CD4-positive, alpha-beta T cell (primary cell): ENCODE data around the gene ITGAX. TPM values are rescaled to one million over a fixed set of nuclear protein-coding genes. Genes with fewer than 3 reads are reported as not detected.
A peak's percentile ranks its signal among the peaks of the same experiment; 100 is the strongest.

Source experiments
- ATAC-seq: fragments of 200-7000 bp; cut with Tn5 transposase; one replicate; pipeline ENCODE4 v1.10.0; 2022; ENCODE audit warnings: mild to moderate bottlenecking; ENCODE audit not compliant: poor library complexity
- CTCF ChIA-PET: fragments of 350-600 bp; sonication (Branson Sonifier 250); formaldehyde crosslinking; loops from one replicate; lab custom pipeline; 2021; ENCODE audit warnings: antibody characterized with exemption, inconsistent platforms; lab: Charles Lee
- POLR2A ChIA-PET: fragments of 350-600 bp; sonication (Branson Sonifier 250); formaldehyde crosslinking; loops from one replicate; lab custom pipeline; 2021; ENCODE audit warnings: antibody characterized with exemption, inconsistent platforms; lab: Charles Lee
- DNase-seq, 14 experiments: peaks; one replicate each; pipeline ENCODE4 v3.0.0-alpha.2; 2013 to 2020; ENCODE audit warnings: mixed read lengths in 2 of 14
- H3K27ac ChIP-seq, 2 donors: one replicate each; pipeline versions ENCODE4 v1.5.1 to v1.7.0; 2013; ENCODE audit warnings: low read length in 2 of 2, low read depth in 1 of 2, mild to moderate bottlenecking in 1 of 2
- H3K27me3 ChIP-seq, 2 experiments: 1 replicate in 1 of 2; 2 replicates in 1 of 2; pipeline versions ENCODE4 v1.6.1 to v1.7.0; 2013; ENCODE audit warnings: low read length in 2 of 2, control low read depth in 1 of 2, mild to moderate bottlenecking in 1 of 2, moderate library complexity in 1 of 2; ENCODE audit not compliant: insufficient read depth in 2 of 2, control insufficient read depth in 1 of 2
- H3K36me3 ChIP-seq: one replicate; pipeline ENCODE4 v1.6.1; 2013; ENCODE audit warnings: low read length, control low read depth; ENCODE audit not compliant: insufficient read depth
- H3K4me1 ChIP-seq: one replicate; pipeline ENCODE4 v1.6.1; 2013; ENCODE audit warnings: low read length, control low read depth; ENCODE audit not compliant: insufficient read depth
- H3K4me3 ChIP-seq: one replicate; pipeline ENCODE4 v1.5.1; 2013; ENCODE audit warnings: mild to moderate bottlenecking, low read length, moderate library complexity
- H3K9me3 ChIP-seq, 2 experiments: 1 replicate in 1 of 2; 2 replicates in 1 of 2; pipeline versions ENCODE4 v1.6.1 to v1.7.0; 2013; ENCODE audit warnings: low read length in 2 of 2, mild to moderate bottlenecking in 2 of 2, control low read depth in 1 of 2, moderate library complexity in 1 of 2; ENCODE audit not compliant: control insufficient read depth in 1 of 2, insufficient read depth in 1 of 2
- H3K27ac Mint-ChIP-seq: one replicate; pipeline ENCODE4 v1.8.0; 2020; ENCODE audit warnings: mixed read lengths
- H3K27me3 Mint-ChIP-seq: one replicate; pipeline ENCODE4 v1.8.0; 2021; ENCODE audit warnings: mixed read lengths
- H3K36me3 Mint-ChIP-seq: one replicate; pipeline ENCODE4 v1.8.0; 2021; ENCODE audit warnings: low read depth, mixed read lengths
- H3K4me1 Mint-ChIP-seq: one replicate; pipeline ENCODE4 v1.8.0; 2021; ENCODE audit warnings: low read depth, mixed read lengths
- H3K4me3 Mint-ChIP-seq: one replicate; pipeline ENCODE4 v1.8.0; 2020; ENCODE audit warnings: mild to moderate bottlenecking, mixed read lengths
- H3K9me3 Mint-ChIP-seq: one replicate; pipeline ENCODE4 v1.8.0; 2020; ENCODE audit warnings: mixed read lengths
- CTCF ChIP-seq: fragments of 200-600 bp; IDR thresholded peaks from one replicate; pipeline ENCODE4 v1.8.0; 2022; ENCODE audit warnings: antibody characterized with exemption, mild to moderate bottlenecking
- intact Hi-C, 2 experiments: fragments of 100-400 bp; cut with DNase I in 1 of 2; cut with micrococcal nuclease in 1 of 2; formaldehyde crosslinking; loops; one replicate each; pipeline versions ENCODE4 v1.15.1 to v1.9.0; 2023 to 2025; cut with DNase I, micrococcal nuclease
- total RNA-seq, 174 experiments: library from RNA in 2 of 174; stranded (reverse) in 2 of 174; gene quantifications; one replicate each; pipeline ENCODE4 v1.2.3 and lab custom pipeline; 2021 to 2026

The ITGAX gene
- total RNA-seq, 2 experiments from 2014 or later = 5.5 to 6.0 TPM

- POLR2A ChIA-PET = interaction anchor here (0.9 kb wide), 1 partner anchor 102 kb away, joined by 3 read pairs; no protein-coding TSS in a partner anchor
- no peaks in the 10 kb centered on the region for H3K9me3 Mint-ChIP-seq
Observed at GRCh38 chr16:31327646-31328225, 27.2 kb upstream of the ITGAX start.

GRCh38 chr16:31328322-31329052 lies 26.5 kb upstream of the ITGAX start:
- Mint-ChIP-seq H3K27me3 (peaks cover 16% of the 10 kb centered on the region), H3K4me3 (no peak overlapping the region), H3K9me3 (no peaks in the 10 kb centered on the region), H3K4me1 (peaks cover 14% of the 10 kb centered on the region), H3K36me3 (peaks cover 8% of the 10 kb centered on the region), H3K27ac (no peak overlapping the region)
- POLR2A ChIA-PET = no interaction called here
- TF ChIP-seq CTCF = no peak
- CTCF ChIA-PET = no interaction called here
- H3K4me3 ChIP-seq = no peak overlapping the region
- H3K36me3 ChIP-seq = no peaks in the 10 kb centered on the region
- ATAC-seq (no peak), DNase-seq (no peak)
- peaks cover 0 to 6% of the 10 kb centered on the region in 2 experiments for H3K27me3 ChIP-seq
- peaks cover 11% of the 10 kb centered on the region for H3K4me1 ChIP-seq
- peaks cover 0 to 22% of the 10 kb centered on the region in 2 experiments for H3K9me3 ChIP-seq
- intact Hi-C loops = no loop called here
- H3K27ac ChIP-seq = no peak overlapping the region

More at GRCh38 chr16:31327646-31328225, 27.2 kb upstream of the ITGAX start:
- ATAC-seq = no peak
- peaks cover 16% of the 10 kb centered on the region for H3K27me3 Mint-ChIP-seq
- peaks cover 11% of the 10 kb centered on the region for H3K36me3 Mint-ChIP-seq
- Histone ChIP-seq H3K4me1 (peaks cover 10% of the 10 kb centered on the region), H3K36me3 (no peaks in the 10 kb centered on the region), H3K27ac (no peak overlapping the region), H3K27me3 (peaks cover 0 to 6% of the 10 kb centered on the region in 2 experiments), H3K9me3 (peaks cover 3 to 29% of the 10 kb centered on the region in 2 experiments), H3K4me3 (no peak overlapping the region)
- peaks cover 14% of the 10 kb centered on the region for H3K4me1 Mint-ChIP-seq
- no peak for DNase-seq
- H3K27ac Mint-ChIP-seq = no peak overlapping the region
- intact Hi-C loops = no loop called here
- CTCF ChIA-PET = no interaction called here
- H3K4me3 Mint-ChIP-seq = peak overlapping the region; percentile 9
- TF ChIP-seq CTCF = no peak

- Mint-ChIP-seq H3K36me3 (peaks cover 8% of the 10 kb centered on the region), H3K27ac (no peak overlapping the region), H3K4me1 (peaks cover 14% of the 10 kb centered on the region), H3K9me3 (no peaks in the 10 kb centered on the region), H3K4me3 (peak overlapping the region; percentile 42), H3K27me3 (peaks cover 16% of the 10 kb centered on the region)
- Histone ChIP-seq H3K9me3 (peaks cover 0 to 12% of the 10 kb centered on the region in 2 experiments), H3K4me1 (peaks cover 16% of the 10 kb centered on the region), H3K4me3 (no peak overlapping the region), H3K27ac (no peak overlapping the region), H3K27me3 (peaks cover 0 to 7% of the 10 kb centered on the region in 2 experiments), H3K36me3 (no peaks in the 10 kb centered on the region)
- intact Hi-C loops = loop anchor here in 1 of 2 experiments (10.0 kb wide), 2 partner anchors 145 to 345 kb away; partner anchors contain the start of genes FUS and HSD3B7
- ATAC-seq = no peak
- ChIA-PET POLR2A (no interaction called here), CTCF (no interaction called here)
- TF ChIP-seq CTCF = peak; percentile 1
- no peak for DNase-seq
Observed at GRCh38 chr16:31329671-31330552, 25.1 kb upstream of the ITGAX start.
